ENCODE data around the gene AP2B1. TPM values are rescaled to one million over a fixed set of nuclear protein-coding genes. Genes with fewer than 3 reads are reported as not detected.

The AP2B1 gene
- total RNA-seq, 5 donors from 2014 or later (not counting 1 experiment from before 2014, with no cell fraction given) = 106 to 157 (median 134) TPM

DNA sequence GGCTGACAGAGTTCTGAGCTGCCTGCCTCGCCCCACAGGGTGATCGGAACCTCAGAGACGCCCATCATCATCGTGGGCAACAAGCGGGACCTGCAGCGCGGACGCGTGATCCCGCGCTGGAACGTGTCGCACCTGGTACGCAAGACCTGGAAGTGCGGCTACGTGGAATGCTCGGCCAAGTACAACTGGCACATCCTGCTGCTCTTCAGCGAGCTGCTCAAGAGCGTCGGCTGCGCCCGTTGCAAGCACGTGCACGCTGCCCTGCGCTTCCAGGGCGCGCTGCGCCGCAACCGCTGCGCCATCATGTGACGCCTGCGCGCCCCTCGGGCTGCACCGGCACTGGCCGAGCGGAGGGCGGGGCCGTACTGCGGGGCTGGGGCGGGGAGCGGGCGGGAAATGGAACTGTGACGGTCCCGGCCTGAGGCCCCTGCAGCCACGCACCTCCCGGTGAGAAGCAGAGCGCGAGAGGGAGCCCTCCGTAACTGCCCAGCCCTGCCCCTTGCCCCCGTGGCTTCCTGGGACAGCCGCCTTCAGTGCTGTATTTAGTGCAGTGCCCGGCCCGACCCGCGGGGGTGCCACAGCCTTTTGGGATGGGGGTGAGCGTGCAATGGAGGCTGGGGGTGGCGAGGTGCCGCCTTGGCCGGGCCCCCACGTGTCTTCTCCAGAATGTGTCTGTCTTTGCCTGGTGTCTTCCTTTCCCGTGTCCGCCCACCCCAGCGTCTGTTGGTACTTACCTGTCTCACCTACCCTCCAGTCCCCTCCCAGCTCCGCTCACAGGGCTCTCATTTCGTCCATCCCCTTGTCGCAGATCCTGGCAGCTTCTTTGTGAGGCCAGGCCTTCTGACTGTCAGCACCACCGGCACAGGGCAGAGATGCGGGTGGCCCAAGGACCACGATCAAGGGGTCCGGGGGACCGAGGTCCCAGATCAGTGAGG is 154.1 kb downstream of the AP2B1 start:
- Mint-ChIP-seq H3K36me3 (no peaks in the 10 kb centered on the region), H3K9me3 (no peaks in the 10 kb centered on the region), H3K27me3 (peaks cover 22 to 39% of the 10 kb centered on the region in 2 donors), H3K27ac (no peak overlapping the region), H3K4me1 (peaks cover 5 to 10% (median 9%) of the 10 kb centered on the region in 3 donors), H3K4me3 (peak overlapping the region; percentile 56 to 69 (median 59))
- WGBS (ENCODE audit: insufficient coverage) = 27% methylated on average over 59 of the region's 73 CpGs
- Histone ChIP-seq H3K4me1 (ENCODE audit: control insufficient read depth in 1 of 2, extremely low read depth in 1 of 2, insufficient read depth in 2 of 2, low read length in 2 of 2) (peaks cover 0 to 11% of the 10 kb centered on the region in 2 experiments), H3K27ac (ENCODE audit: low read length) (no peak overlapping the region), H3K27me3 (replicated peaks in 1 of 2; ENCODE audit: control insufficient read depth in 2 of 2, extremely low read depth in 1 of 2, insufficient read depth in 2 of 2, low read length in 1 of 2) (peaks cover 7 to 61% of the 10 kb centered on the region in 2 experiments), H3K36me3 (ENCODE audit: control insufficient read depth in 2 of 2, extremely low read depth in 1 of 2, insufficient read depth in 1 of 2, low read length in 1 of 2) (no peaks in the 10 kb centered on the region), H3K9me3 (no peaks in the 10 kb centered on the region), H3K4me3 (ENCODE audit: control insufficient read depth in 1 of 2, extremely low read depth in 1 of 2, low read length in 1 of 2) (peak overlapping the region in 1 of 2 donors; percentile 42)
- POLR2A ChIA-PET = interaction anchor here in 1 of 2 donors (0.6 kb wide), 1 partner anchor 546 kb away, joined by 3 read pairs; no protein-coding TSS in a partner anchor
- DNase-seq = peak in 7 of 35 experiments; percentile 4 to 24 (median 19)
- CTCF ChIA-PET = interaction anchor here in 1 of 2 donors (0.5 to 0.6 kb wide), 2 partner anchors 63 to 561 kb away, joined by 3 to 8 read pairs; no protein-coding TSS in a partner anchor
- ATAC-seq (replicated peaks in 1 of 4) = peak; percentile 60 to 78 (median 64)

DNA sequence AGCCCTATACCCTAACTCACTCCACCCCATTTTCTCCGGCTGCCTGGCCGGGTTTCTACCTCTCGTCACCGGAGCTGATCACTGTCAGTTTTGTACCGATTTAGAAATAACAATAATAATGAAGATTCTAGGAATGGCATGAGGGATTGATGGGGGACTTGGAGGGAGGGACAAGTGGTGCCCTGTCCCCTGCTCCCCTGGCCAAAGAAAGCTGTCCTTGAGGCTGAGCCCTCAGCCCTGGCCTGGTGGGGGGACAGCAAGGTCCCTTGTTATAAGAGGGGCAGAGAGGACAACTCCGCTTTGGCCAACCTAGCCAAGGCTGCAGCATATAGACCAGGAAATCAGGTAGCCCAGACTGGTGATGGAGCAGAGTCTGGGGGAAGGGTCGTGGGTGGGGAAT is 155.4 kb downstream of the AP2B1 start:
- H3K4me1 Mint-ChIP-seq = peaks cover 5 to 12% (median 11%) of the 10 kb centered on the region in 3 donors
- WGBS (ENCODE audit: insufficient coverage) = 33% methylated on average over 1 of the region's 7 CpGs
- POLR2A ChIA-PET = interaction anchor here in 1 of 2 donors (0.6 kb wide), 1 partner anchor 69 kb away, joined by 3 read pairs; no protein-coding TSS in a partner anchor
- H3K27me3 ChIP-seq (replicated peaks in 1 of 2; ENCODE audit: control insufficient read depth in 2 of 2, extremely low read depth in 1 of 2, insufficient read depth in 2 of 2, low read length in 1 of 2) = peaks cover 7 to 67% of the 10 kb centered on the region in 2 experiments
- no peaks in the 10 kb centered on the region for H3K36me3 ChIP-seq (ENCODE audit: control insufficient read depth in 2 of 2, extremely low read depth in 1 of 2, insufficient read depth in 1 of 2, low read length in 1 of 2)
- peaks cover 22 to 41% of the 10 kb centered on the region in 2 donors for H3K27me3 Mint-ChIP-seq
- ATAC-seq (replicated peaks in 1 of 4) = no peak
- no peak overlapping the region for H3K27ac Mint-ChIP-seq
- CTCF ChIA-PET = no interaction called here
- H3K4me3 ChIP-seq (ENCODE audit: control insufficient read depth in 1 of 2, extremely low read depth in 1 of 2, low read length in 1 of 2) = no peak overlapping the region
- peak overlapping the region in 1 of 3 donors; percentile 69 for H3K4me3 Mint-ChIP-seq
- no peaks in the 10 kb centered on the region for H3K36me3 Mint-ChIP-seq
- peaks cover 0 to 14% of the 10 kb centered on the region in 2 experiments for H3K4me1 ChIP-seq (ENCODE audit: control insufficient read depth in 1 of 2, extremely low read depth in 1 of 2, insufficient read depth in 2 of 2, low read length in 2 of 2)
- no peaks in the 10 kb centered on the region for H3K9me3 Mint-ChIP-seq
- no peaks in the 10 kb centered on the region for H3K9me3 ChIP-seq
- no peak for DNase-seq
- no peak overlapping the region for H3K27ac ChIP-seq (ENCODE audit: low read length)

DNA sequence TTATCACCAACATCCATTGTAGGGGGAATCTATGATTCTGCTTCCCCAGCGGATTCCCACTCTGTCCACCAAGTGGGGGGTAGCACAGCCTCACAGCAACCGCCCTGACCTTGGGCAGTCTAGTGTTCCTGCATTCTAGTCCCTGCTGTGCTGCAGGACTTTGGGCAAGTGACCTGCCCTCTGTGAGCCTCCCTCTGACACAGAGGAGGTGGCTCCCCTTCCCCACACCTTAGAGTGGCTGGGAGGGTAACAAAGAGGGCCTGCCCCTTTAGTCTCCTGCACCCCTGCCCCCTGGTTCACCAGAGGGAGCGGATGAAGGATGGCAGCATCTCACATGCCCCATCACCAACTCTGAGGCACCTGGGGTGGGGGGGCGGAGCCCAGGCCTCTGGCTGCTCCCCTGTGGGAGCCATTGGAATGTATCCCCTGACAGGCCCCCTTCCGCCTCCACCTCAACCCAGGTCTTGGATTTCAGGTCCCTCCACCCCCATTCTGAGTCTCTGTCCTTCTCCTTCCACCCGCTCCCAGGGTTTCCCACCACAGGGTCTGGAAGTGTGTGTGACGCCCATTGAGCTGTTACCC is 155.9 kb downstream of the AP2B1 start:
- peaks cover 5 to 13% (median 11%) of the 10 kb centered on the region in 3 donors for H3K4me1 Mint-ChIP-seq
- DNase-seq (no peak), ATAC-seq (replicated peaks in 1 of 4) (no peak)
- peaks cover 23 to 43% of the 10 kb centered on the region in 2 donors for H3K27me3 Mint-ChIP-seq
- CTCF ChIA-PET = no interaction called here
- no peaks in the 10 kb centered on the region for H3K9me3 ChIP-seq
- peaks cover 7 to 72% of the 10 kb centered on the region in 2 experiments for H3K27me3 ChIP-seq (replicated peaks in 1 of 2; ENCODE audit: control insufficient read depth in 2 of 2, extremely low read depth in 1 of 2, insufficient read depth in 2 of 2, low read length in 1 of 2)
- no peak overlapping the region for H3K4me3 ChIP-seq (ENCODE audit: control insufficient read depth in 1 of 2, extremely low read depth in 1 of 2, low read length in 1 of 2)
- no peak overlapping the region for H3K27ac Mint-ChIP-seq
- H3K36me3 Mint-ChIP-seq = no peaks in the 10 kb centered on the region
- H3K4me3 Mint-ChIP-seq = no peak overlapping the region
- no peaks in the 10 kb centered on the region for H3K36me3 ChIP-seq (ENCODE audit: control insufficient read depth in 2 of 2, extremely low read depth in 1 of 2, insufficient read depth in 1 of 2, low read length in 1 of 2)
- H3K9me3 Mint-ChIP-seq = no peaks in the 10 kb centered on the region
- POLR2A ChIA-PET = no interaction called here
- H3K4me1 ChIP-seq (ENCODE audit: control insufficient read depth in 1 of 2, extremely low read depth in 1 of 2, insufficient read depth in 2 of 2, low read length in 2 of 2) = peaks cover 0 to 17% of the 10 kb centered on the region in 2 experiments
- 89% methylated on average over 5 of the region's 7 CpGs for WGBS (ENCODE audit: insufficient coverage)
- no peak overlapping the region for H3K27ac ChIP-seq (ENCODE audit: low read length)

DNA sequence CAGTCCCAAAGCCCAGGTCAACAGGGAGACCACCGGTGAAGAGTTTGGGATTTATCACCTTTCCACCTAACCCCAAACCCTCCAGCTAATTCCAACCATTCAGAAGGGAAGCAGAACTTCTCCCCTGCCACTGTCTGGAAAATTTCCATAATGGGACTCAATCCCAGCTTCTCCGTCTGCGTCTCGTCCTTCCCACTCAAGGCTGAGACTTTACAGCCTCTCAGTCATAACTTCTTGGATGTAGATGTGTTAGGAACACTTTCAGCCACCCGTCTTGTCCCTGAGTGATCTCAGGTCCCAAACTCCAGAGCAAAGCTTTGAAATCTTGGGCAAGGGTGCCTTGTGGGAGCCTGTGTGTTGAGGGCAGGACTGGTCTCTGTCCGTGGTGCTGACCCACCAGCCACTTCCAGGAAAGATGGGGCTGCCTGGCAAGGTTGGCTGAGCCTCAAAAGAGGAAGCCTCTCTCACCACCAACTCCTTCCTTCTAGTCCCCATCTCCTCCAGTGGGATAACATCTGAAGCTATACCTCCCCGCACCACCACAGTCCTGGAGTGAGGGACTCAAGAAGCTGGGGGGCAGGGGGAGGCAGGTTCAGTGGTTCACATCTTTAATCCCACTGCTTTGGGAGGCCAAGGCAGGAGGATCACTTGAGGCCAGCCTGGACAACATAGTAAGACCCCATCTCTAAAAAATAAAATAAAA is 156.7 kb downstream of the AP2B1 start:
- peaks cover 5 to 13% (median 11%) of the 10 kb centered on the region in 3 donors for H3K4me1 Mint-ChIP-seq
- no peaks in the 10 kb centered on the region for H3K9me3 Mint-ChIP-seq
- no peaks in the 10 kb centered on the region for H3K9me3 ChIP-seq
- no peak overlapping the region for H3K27ac ChIP-seq (ENCODE audit: low read length)
- CTCF ChIA-PET = interaction anchor here (0.5 to 2.3 kb wide), 2 partner anchors 130 to 131 kb away, joined by 3 to 5 read pairs; no protein-coding TSS in a partner anchor
- no peak for ATAC-seq (replicated peaks in 1 of 4)
- no peak for DNase-seq
- H3K27me3 ChIP-seq (replicated peaks in 1 of 2; ENCODE audit: control insufficient read depth in 2 of 2, extremely low read depth in 1 of 2, insufficient read depth in 2 of 2, low read length in 1 of 2) = peaks cover 7 to 80% of the 10 kb centered on the region in 2 experiments
- no peaks in the 10 kb centered on the region for H3K36me3 ChIP-seq (ENCODE audit: control insufficient read depth in 2 of 2, extremely low read depth in 1 of 2, insufficient read depth in 1 of 2, low read length in 1 of 2)
- no peak overlapping the region for H3K27ac Mint-ChIP-seq
- no peak overlapping the region for H3K4me3 Mint-ChIP-seq
- WGBS (ENCODE audit: insufficient coverage) = 61% methylated on average over 2 of the region's 7 CpGs
- H3K4me1 ChIP-seq (ENCODE audit: control insufficient read depth in 1 of 2, extremely low read depth in 1 of 2, insufficient read depth in 2 of 2, low read length in 2 of 2) = peaks cover 0 to 17% of the 10 kb centered on the region in 2 experiments
- H3K4me3 ChIP-seq (ENCODE audit: control insufficient read depth in 1 of 2, extremely low read depth in 1 of 2, low read length in 1 of 2) = no peak overlapping the region
- H3K36me3 Mint-ChIP-seq = no peaks in the 10 kb centered on the region
- peaks cover 31 to 51% of the 10 kb centered on the region in 2 donors for H3K27me3 Mint-ChIP-seq
- POLR2A ChIA-PET = no interaction called here

DNA sequence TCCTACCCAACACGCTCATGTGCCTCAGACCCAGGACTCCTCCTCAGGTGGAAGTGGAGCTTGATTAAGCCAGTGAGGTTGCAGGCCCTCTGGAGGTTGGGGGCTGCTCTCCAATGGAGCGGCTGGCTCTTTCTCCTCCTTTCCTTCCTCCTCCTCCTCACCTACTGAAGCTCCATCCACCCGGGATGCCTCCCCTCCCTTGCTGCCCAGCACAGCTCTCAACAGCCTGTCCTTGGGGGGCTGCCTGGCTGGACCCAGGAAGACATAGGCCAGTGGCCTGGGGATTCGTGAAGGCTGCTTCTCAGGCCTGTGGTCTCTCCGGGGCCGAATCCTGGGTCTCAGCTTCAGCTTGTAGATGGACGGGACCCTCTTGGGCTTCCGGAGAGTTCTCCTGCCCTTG is 157.7 kb downstream of the AP2B1 start:
- Mint-ChIP-seq H3K4me1 (peaks cover 5 to 16% (median 15%) of the 10 kb centered on the region in 3 donors), H3K27me3 (peaks cover 34 to 58% of the 10 kb centered on the region in 2 donors), H3K4me3 (no peak overlapping the region), H3K36me3 (no peaks in the 10 kb centered on the region), H3K9me3 (no peaks in the 10 kb centered on the region), H3K27ac (no peak overlapping the region)
- H3K27ac ChIP-seq (ENCODE audit: low read length) = no peak overlapping the region
- WGBS (ENCODE audit: insufficient coverage) = 86% methylated on average over 7 of the region's 8 CpGs
- no peaks in the 10 kb centered on the region for H3K9me3 ChIP-seq
- DNase-seq = no peak
- ChIA-PET CTCF (interaction anchor here (0.6 to 2.3 kb wide), 3 partner anchors 26 to 136 kb away, joined by 3 to 5 read pairs (median 3); no protein-coding TSS in a partner anchor), POLR2A (no interaction called here)
- H3K4me1 ChIP-seq (ENCODE audit: control insufficient read depth in 1 of 2, extremely low read depth in 1 of 2, insufficient read depth in 2 of 2, low read length in 2 of 2) = peaks cover 0 to 19% of the 10 kb centered on the region in 2 experiments
- H3K36me3 ChIP-seq (ENCODE audit: control insufficient read depth in 2 of 2, extremely low read depth in 1 of 2, insufficient read depth in 1 of 2, low read length in 1 of 2) = no peaks in the 10 kb centered on the region
- H3K27me3 ChIP-seq (replicated peaks in 1 of 2; ENCODE audit: control insufficient read depth in 2 of 2, extremely low read depth in 1 of 2, insufficient read depth in 2 of 2, low read length in 1 of 2) = peaks cover 7 to 90% of the 10 kb centered on the region in 2 experiments
- no peak overlapping the region for H3K4me3 ChIP-seq (ENCODE audit: control insufficient read depth in 1 of 2, extremely low read depth in 1 of 2, low read length in 1 of 2)
- ATAC-seq (replicated peaks in 1 of 4) = no peak
